Colonic mucosa (tissue), 4 donors: ENCODE data around the gene ACOT7. TPM values are rescaled to one million over a fixed set of nuclear protein-coding genes. Genes with fewer than 3 reads are reported as not detected.

Source experiments
- DNase-seq: peaks from one replicate; pipeline ENCODE4 v3.0.0-alpha.2; 2020
- H3K27ac ChIP-seq: fragments of 200-600 bp; one replicate; pipeline ENCODE4 v1.8.0; 2021
- H3K27me3 ChIP-seq: fragments of 200-600 bp; one replicate; pipeline ENCODE4 v1.8.0; 2021
- H3K36me3 ChIP-seq: fragments of 200-600 bp; one replicate; pipeline ENCODE4 v1.8.0; 2021
- H3K4me1 ChIP-seq: fragments of 200-600 bp; one replicate; pipeline ENCODE4 v1.8.0; 2021; ENCODE audit warnings: mild to moderate bottlenecking
- H3K4me3 ChIP-seq: fragments of 200-600 bp; one replicate; pipeline ENCODE4 v1.8.0; 2021
- H3K9ac ChIP-seq, 2 donors: one replicate each; pipeline ENCODE4 v1.7.0; 2013; ENCODE audit warnings: control low read depth in 2 of 2, low read depth in 2 of 2, low read length in 2 of 2
- H3K9me3 ChIP-seq: fragments of 200-600 bp; one replicate; pipeline ENCODE4 v1.8.0; 2021
- intact Hi-C: fragments of 100-400 bp; cut with DNase I; formaldehyde crosslinking; loops from one replicate; pipeline ENCODE4 v1.14.1; 2022
- total RNA-seq, 2 donors: library from RNA; stranded (reverse); fragmentation: NEBNext Ultra II Directional in 1 of 2; extraction: Animal tissue kit (Norgen Biotek cat#: 25700) in 1 of 2; gene quantifications; one replicate each; pipeline ENCODE4 v1.2.1, GENCODE V29; 2021
- TF ChIP-seq, protein P1 (sequence below): fragments of 200-600 bp; IDR thresholded peaks from one replicate; pipeline ENCODE4 v1.8.0; 2022; ENCODE audit warnings: antibody characterized with exemption, mild to moderate bottlenecking
- donor health status: healthy.
- donor health status: DM: no; HTN: no; CAD: no.
- donor health status: DM: no; HTN: no; CAD: no.

The ACOT7 gene
- total RNA-seq, 2 donors from 2014 or later = 48.7 to 125 TPM

DNA sequence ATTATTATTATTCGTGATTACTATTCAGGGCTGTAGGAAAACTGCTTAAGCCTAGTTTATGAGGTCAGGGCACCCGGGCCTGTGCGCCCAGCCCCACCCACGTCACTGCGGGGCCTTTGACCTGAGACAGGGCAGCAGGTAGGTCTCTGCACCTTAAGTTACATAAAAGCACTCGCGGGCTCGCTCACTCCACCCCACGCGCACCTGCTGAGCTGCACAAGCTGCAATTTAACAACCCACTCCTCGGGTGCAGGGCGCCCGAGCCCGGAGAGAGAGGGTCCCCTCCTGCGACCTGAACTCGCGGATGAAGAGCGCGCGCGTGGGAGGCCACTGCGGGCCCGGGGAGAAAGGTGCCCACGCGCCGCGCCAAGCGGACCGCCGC lies 158.3 kb downstream of the ACOT7 start:
- intact Hi-C loops = no loop called here
- Histone ChIP-seq H3K4me3 (peak overlapping the region; percentile 65), H3K4me1 (peaks cover 8% of the 10 kb centered on the region), H3K36me3 (peaks cover 3% of the 10 kb centered on the region), H3K27me3 (peaks cover 6% of the 10 kb centered on the region), H3K27ac (peak overlapping the region; percentile 53), H3K9me3 (no peaks in the 10 kb centered on the region), H3K9ac (peak overlapping the region; percentile 81 to 84)
- TF ChIP-seq, protein P1, sequence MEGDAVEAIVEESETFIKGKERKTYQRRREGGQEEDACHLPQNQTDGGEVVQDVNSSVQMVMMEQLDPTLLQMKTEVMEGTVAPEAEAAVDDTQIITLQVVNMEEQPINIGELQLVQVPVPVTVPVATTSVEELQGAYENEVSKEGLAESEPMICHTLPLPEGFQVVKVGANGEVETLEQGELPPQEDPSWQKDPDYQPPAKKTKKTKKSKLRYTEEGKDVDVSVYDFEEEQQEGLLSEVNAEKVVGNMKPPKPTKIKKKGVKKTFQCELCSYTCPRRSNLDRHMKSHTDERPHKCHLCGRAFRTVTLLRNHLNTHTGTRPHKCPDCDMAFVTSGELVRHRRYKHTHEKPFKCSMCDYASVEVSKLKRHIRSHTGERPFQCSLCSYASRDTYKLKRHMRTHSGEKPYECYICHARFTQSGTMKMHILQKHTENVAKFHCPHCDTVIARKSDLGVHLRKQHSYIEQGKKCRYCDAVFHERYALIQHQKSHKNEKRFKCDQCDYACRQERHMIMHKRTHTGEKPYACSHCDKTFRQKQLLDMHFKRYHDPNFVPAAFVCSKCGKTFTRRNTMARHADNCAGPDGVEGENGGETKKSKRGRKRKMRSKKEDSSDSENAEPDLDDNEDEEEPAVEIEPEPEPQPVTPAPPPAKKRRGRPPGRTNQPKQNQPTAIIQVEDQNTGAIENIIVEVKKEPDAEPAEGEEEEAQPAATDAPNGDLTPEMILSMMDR = no peak
- DNase-seq = peak; percentile 79

DNA sequence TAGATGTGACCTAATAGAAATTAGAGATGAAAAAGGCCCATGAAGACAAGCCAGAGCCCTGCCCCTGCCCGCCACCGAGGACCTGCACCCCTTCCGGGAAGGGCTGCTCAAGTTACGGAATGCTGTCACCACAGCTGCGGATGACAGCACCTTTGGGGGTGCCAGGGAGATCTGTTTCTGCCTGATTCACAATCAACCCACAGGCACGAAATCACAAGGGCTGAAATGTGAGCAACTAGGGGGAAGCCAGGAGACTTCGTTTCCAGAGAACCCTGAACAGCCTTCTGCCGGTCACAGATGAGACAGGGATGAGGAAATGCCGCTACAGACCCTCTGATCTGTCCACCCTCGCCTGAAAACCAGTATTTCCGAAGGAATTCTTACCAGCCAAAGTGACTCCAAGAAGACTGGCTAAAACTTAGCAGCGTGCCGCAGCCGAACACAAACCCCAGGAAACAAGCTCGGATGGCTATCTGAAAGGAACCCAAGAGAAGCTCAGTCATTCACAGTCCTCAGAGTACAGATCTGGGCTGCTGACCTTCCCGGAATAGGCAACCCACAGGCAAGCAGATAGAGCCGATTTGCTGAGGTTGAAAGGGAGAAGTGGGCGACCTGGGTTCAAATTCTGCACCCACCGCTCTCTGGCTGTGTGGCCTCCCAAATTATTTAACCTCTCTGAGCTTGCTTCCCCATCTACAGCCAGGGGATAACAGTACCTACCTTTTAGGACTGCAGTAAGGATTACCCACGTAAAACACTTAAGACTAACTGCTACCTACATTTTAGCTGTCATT lies 158.9 kb downstream of the ACOT7 start:
- DNase-seq = no peak
- Histone ChIP-seq H3K27ac (no peak overlapping the region), H3K9ac (peak overlapping the region; percentile 81 to 84), H3K4me3 (peak overlapping the region; percentile 65), H3K9me3 (no peaks in the 10 kb centered on the region), H3K4me1 (peaks cover 8% of the 10 kb centered on the region), H3K36me3 (peaks cover 3% of the 10 kb centered on the region), H3K27me3 (peaks cover under 1% of the 10 kb centered on the region)
- intact Hi-C loops = no loop called here
- TF ChIP-seq, protein P1 = no peak

DNA sequence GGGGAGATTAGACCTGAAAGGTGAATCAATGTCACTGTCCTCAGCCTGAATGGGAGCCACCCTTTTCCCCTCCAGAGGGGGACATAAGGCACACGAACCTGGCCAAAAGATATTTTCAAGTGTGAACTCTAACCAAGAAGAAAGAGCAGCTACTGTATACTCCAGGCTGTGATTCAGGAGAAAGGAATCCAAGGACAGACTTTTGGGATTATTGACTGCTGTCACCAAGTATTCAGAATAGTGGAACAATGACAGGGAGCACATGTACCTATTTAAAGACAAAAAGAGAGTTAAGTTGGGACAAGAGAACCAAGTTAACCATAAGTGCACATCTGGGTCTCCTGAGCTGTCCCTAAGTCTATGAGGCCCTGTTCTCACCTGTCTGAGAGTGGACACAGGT lies 160.2 kb downstream of the ACOT7 start:
- Histone ChIP-seq H3K4me1 (peaks cover 8% of the 10 kb centered on the region), H3K27ac (no peak overlapping the region), H3K9ac (no peak overlapping the region), H3K27me3 (no peaks in the 10 kb centered on the region), H3K36me3 (peaks cover 3% of the 10 kb centered on the region), H3K9me3 (no peaks in the 10 kb centered on the region), H3K4me3 (no peak overlapping the region)
- DNase-seq = no peak
- TF ChIP-seq, protein P1 = no peak
- intact Hi-C loops = no loop called here

DNA sequence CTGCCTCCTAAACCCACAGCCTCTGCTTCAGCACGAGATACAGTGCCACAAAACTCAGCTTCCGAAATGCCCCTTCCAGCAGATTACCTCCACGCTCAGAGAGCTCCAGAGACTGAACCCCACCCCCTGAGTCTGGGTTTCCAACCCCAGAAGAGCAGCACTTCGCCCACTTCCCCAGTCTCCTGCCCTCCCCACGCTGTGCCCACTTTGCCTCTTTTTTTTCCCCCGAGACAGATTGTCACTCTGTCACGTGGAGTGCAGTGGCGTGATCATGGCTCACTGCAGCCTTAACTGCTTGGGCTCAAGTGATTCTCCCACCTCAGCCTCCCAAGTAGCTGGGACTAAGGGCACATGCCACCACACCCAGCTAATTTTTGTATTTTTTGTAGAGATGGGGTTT lies 167.9 kb downstream of the ACOT7 start:
- no peak overlapping the region for H3K27ac ChIP-seq
- no peak for DNase-seq
- no peak overlapping the region for H3K9ac ChIP-seq
- no peaks in the 10 kb centered on the region for H3K27me3 ChIP-seq
- H3K36me3 ChIP-seq = no peaks in the 10 kb centered on the region
- H3K4me1 ChIP-seq = no peaks in the 10 kb centered on the region
- H3K4me3 ChIP-seq = no peak overlapping the region
- intact Hi-C loops = no loop called here
- H3K9me3 ChIP-seq = no peaks in the 10 kb centered on the region
- TF ChIP-seq, protein P1 = no peak

DNA sequence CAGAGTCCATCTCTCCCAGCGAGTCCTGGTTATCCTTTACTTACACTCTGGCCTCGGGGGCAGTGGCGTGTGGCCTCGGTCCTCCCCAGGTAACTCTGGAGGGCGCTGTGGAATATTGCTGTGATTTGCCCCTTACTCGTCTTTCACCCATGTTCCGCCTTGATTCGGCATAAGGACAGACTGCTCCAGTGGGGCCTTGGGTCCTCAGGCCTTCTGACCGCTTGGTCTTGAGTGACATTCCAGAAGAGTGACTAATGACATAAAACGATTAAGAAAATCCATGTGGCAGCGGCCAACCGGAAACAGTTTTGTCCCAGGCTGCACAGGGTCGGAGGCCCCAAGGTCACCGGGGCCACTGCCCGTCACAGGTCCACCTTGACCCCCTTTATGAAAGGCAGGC lies 168.8 kb downstream of the ACOT7 start:
- DNase-seq = no peak
- H3K27ac ChIP-seq = no peak overlapping the region
- intact Hi-C loops = no loop called here

More for the DNA sequence above, 168.8 kb downstream of the ACOT7 start:
- Histone ChIP-seq H3K36me3 (no peaks in the 10 kb centered on the region), H3K9ac (no peak overlapping the region), H3K9me3 (no peaks in the 10 kb centered on the region), H3K27me3 (no peaks in the 10 kb centered on the region), H3K4me3 (no peak overlapping the region), H3K4me1 (no peaks in the 10 kb centered on the region)
- TF ChIP-seq, protein P1 = no peak
